DMS153 treated with DMSO at 0.1 percent for 48 hours (cell line): ENCODE measurements around the gene TMEM87A.

Experiments
- DNase-seq: peaks from one replicate; lab custom pipeline; 2025; ENCODE audit not compliant: unreplicated experiment; lab: John Stamatoyannopoulos, UW

Gene TMEM87A

DNA sequence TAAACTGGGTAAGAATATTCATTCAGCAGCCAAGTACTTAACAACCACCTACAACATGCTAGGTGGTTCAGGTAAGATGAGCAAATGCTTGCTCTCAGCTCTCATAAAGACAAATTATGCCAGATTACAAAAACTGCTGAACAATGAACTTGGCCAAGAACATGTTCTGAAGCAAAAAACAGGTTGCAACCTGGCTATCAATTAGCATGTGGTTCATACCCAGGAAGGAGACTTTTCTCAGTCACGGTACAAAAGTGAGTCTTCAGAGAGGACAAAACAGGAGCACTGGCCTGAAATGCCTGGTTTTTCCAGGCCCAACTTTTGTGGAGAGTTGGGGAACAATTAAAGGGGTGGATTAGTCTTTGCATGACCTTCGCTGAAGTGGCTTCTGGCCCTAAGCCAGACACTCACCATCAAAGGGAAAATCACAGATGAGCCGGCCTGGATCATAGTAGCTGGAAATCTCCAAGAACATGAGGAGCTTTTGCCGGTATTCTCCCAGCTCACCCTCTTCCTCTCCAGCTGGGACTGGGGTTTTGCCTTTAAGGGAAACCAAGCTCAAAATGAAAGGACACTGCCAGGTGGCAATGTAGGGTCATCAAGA is 109.2 kb downstream of the TMEM87A start:
- DNase-seq, result no peak

DNA sequence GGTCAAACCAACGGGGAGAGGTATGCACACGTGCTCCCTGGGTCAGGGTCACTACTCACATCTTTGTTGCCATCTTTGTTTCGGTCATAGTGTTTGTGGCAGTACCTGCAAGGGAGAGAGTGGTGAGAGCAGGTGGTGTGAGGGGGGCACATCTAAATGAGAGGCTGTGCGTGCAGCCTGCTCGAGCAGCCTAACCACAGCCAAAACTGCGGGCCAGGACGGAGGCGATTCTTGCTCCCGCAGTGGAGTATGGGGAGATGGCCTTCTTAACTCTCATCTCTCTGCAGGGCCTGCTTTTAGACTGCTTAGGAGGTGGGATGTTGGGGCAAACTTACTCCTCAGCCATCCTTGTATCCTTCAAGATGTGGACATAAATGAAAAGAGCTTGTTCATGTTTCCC is 109.9 kb downstream of the TMEM87A start:
- DNase-seq, result no peak
